T-helper 1 cell (primary cell): ENCODE results near the gene RAG2.
"Not testable (repeated sequence)": the region's sequence is repeated elsewhere in the genome, so short reads cannot be mapped to it uniquely, and the experiment has no call there.

Experiments
- DNase-seq, 5 donors: peaks; one replicate each; pipeline ENCODE4 v3.0.0-alpha.2; 2012 to 2020

The RAG2 gene

DNA sequence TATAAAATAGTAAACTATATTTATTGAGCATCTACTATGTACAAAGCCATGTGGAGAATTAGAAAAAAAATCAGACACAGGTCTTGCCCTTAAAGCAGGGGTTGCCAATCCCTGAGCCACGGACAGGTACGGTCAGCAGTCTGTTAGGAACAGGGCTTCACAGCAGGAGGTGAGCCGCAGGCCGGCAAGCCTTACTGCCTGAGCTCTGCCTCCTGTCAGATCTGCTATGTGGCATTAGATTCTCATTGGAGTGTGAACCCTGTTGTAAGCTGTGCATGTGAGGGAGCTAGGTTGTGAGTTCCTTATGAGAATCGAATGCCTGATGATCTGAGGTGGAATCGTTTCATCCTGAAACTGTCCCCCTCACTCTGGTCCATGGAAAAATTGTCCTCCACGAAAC, 2.1 kb upstream of the RAG2 start:
- DNase-seq = no peak

DNA sequence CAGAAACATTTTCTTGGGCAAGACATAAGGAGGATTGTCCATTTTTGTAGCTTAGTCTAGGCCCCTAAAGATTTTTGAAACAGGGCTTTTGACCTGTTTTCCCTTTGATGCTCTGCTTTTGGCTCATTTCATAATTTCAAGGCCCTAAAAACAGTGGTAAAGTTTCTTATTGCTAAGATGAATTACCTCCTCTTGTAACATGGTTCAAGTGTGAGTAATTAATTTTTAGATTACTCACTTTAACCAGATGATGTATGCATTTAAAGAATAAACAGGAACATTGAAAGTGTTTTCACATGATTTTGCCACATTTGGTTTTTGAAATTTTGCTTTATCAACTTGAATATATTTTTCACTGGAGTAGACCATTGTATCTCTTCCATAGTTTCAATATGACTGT, 1.2 kb downstream of the RAG2 start:
- DNase-seq = no peak

DNA sequence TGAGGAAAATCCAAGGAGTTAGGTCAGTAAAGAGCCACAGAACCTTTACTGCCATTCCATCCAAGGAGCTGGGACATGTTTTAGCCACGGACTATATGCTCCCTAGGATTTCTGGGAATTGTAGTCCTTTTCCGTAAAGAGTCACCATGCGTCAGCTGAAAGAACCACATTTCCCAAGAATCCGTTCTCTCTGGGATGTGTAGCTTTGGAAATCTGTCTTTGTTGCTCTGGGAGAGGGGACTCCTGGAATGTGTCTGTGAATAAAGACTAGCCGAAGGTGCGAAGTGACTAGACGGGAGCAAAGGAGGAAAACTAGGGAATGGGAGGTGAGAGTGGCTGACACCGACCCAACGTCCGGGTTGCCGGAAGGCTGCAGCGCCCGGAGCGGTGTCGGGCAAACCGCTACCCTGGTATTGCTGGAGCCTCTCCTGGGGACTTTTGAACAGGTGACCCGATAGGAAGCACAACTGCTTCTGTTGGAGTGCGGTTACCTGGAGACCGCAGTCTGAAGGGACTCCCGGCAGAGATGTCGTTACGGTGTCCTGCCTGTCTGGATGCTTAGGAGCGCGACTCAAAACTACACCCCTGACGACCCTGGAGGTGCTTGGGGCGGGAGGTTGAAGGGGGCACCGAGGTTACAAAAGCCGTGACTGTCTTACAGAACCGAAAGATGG, 3.6 kb downstream of the RAG2 start, which contains the start of gene IFTAP:
IFTAP (plus strand) TSS at position 187 of the 674 bp plus-strand sequence. CDS start 15,602 bp downstream, outside the sequence.
- DNase-seq = peak in 1 of 5 donors; percentile 33

DNA sequence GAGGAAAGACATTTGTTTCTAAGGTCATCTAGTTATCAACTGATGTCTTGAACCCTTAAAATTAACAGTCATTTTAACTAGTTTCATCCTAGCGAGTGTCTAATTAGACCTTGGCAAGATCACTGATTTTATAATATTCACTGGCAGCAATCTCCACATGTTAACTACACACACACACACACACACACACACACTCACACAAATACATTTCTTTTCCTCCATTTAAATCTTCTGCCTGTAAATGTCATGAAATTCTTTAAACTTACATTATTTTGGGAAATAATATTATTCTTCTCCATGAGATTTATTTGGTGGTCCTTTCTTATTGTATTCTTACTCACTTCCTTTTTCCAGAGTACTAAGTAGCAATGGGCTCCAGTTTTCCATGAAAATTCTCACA, 6.6 kb downstream of the RAG2 start:
- DNase-seq = no peak

DNA sequence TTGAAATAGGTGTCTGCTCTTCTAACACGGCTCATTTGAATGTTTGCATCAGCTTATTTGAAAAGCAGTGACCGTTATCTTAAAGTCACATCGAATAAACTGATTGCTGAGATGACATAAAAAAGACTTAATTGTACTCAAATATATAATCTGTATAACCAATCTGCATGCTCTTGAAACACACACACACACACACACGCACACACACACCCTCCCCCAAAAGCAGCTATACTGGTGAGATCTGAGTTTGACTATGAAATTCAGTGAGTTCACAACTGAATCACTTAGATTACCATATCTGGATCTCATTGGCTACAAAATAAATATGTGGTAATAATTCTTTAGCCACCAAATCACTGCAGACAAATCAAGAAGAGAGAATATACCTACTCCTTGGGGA, 7.5 kb downstream of the RAG2 start:
- no peak for DNase-seq

DNA sequence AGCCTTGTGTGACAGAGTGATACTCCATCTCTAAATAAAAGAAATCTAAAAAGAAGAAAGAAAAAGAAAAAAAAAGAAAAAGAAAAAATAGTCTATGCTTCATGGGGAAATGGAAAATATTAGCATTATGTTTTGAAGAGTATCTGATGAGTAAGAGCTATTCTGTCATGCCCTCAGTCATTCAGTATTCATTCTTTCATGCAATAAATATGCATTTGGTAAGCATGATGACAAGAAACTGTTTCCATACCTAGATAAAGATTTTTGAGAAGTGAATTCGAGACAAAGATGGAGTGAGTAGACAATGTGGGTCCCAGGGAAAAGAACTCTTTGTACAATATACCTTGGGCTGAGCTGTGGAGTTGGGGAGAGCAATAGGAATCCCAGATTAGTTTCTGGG, 9.9 kb downstream of the RAG2 start:
- no peak for DNase-seq

DNA sequence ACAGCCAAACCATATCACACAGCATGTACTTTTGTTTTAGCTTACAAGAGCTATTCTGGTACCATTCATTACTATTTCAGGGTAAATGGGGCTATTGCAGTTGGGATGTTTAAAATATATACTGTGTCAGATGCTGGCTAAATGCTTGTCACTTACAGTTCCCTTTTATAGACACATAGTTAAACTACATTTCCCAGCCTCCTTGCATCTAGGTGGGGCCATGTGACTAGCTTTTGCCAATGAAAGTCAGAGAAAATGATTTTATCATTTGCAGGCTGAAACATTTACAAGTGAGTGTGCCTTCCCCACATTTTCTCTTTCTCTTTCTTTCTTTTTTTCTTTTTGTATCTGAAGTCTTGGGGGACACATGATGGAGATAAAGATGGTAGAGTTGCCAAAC, 11.5 kb downstream of the RAG2 start:
- no peak for DNase-seq

DNA sequence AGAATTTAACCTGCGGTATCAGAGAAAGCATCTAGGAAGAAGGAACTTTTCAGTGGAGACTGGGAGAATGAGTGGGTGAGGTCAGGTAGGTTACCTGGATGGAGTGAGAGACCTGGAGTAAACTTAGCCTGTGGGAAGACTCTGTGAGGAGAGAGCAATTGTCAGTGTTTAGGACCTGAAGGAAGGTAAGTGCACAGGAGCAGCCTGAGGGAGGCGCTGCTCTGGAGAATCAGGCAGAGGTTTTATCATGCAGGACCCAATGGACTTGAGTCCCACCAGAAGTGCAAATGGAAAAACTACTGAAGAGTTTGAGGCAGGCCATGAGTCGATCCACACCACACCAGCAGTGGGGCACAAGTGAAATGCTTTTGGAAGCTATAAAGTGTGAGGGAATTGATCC, 14.4 kb downstream of the RAG2 start:
- no peak for DNase-seq

DNA sequence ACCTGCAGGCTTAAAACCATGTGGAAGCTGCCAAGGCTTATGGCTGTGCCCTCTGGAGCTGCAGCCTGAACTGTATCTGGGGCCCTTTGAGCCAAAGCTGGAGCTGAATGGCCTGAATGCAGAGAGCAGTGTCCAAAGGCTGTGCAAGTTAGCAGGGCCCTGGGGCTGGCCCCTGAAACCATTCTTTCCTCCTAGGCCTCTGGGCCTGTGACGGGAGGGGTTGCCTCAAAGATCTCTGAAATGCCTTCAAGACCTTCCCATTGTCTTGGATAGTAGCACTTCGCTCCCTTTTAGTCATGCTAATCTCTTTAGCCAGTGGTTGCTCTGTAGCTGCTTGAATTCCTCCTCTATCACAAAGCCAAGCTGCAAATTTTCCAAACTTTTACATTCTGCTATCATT, 16.5 kb downstream of the RAG2 start:
- DNase-seq = no peak

DNA sequence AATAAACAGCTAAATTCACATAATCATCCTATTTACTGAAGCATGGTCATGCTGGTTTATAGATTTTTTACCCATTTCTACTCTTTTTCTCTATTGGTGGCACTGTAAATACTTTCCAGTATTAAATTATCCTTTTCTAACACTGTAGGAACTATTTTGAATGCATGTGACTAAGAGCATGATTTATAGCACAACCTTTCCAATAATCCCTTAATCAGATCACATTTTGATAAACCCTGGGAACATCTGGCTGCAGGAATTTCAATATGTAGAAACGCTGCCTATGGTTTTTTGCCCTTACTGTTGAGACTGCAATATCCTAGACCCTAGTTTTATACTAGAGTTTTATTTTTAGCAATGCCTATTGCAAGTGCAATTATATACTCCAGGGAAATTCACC, 19.6 kb downstream of the RAG2 start:
- no peak for DNase-seq

DNA sequence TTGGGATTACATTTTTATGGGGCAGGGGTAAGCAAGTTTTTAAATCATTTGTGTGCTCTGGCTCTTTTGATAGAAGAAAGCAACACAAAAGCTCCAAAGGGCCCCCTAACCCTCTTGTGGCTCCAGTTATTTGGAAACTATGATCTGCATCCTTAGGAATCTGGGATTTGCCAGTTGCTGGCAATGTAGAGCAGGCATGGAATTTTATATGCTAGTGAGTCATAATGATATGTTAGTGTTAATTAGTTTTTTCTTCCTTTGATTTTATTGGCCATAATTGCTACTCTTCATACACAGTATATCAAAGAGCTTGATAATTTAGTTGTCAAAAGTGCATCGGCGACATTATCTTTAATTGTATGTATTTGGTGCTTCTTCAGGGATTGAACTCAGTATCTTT, 20.2 kb downstream of the RAG2 start:
- no peak for DNase-seq

DNA sequence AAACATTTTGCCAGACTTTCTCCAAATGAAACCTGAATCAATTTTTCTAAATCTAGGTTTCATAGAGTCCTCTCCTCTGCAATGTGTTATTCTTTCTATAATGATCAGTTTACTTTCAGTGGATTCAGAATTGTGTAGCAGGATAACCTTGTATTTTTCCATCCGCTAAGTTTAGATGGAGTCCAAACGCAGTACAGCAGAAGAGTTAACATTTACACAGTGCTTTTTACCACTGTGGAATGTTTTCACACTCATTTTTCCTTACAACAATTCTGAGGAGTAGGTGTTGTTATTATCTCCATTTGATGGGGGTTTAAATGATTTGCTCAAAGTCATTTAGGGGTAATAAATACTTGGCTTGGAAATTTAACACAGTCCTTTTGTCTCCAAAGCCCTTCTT, 20.7 kb downstream of the RAG2 start:
- no peak for DNase-seq

DNA sequence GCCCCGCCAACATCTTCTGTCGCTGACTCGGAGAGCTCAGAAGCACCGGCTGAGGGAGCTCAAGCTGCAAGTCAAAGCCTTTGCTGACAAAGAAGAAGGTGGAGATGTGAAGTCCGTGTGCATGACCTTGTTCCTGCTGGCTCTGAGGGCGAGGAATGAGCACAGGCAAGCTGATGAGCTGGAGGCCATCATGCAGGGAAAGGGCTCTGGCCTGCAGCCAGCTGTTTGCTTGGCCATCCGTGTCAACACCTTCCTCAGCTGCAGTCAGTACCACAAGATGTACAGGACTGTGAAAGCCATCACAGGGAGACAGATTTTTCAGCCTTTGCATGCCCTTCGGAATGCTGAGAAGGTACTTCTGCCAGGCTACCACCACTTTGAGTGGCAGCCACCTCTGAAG, 23.6 kb downstream of the RAG2 start:
- no peak for DNase-seq

DNA sequence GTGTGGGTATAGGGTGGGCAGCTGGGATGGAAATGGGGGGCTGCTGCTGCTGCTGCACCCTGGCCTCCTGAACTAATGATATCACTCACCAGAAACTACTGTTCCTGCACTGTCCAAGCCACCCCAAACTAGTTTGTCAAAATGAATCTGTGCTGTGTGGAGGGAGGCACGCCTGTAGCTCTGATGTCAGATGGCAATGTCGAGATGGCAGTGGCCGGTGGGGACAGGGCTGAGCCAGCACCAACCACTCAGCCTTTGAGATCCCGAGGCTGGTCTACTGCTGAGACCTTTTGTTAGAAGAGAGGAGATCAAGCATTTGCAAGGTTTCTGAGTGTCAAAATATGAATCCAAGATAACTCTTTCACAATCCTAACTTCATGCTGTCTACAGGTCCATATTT, 28.9 kb downstream of the RAG2 start:
- no peak for DNase-seq

DNA sequence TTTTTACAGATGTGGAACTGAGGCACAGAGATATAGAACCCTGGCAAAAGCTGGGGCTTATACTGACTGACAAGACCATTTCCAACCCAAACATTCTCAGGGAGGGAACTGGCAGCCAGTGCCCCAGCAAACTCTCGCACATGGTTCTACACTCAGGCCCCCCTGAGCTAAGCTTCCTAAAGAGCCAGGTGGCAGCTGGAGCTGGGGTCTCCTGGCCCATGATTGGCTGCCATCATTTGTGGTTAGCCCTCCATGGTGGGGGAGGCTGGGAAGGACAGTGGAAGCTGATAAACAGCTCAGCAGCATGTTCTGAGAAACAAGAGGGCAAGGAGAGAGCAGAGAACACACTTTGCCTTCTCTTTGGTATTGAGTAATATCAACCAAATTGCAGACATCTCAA, 30.3 kb downstream of the RAG2 start, which contains the start of gene RAG1:
RAG1 (plus strand) TSS at position 314 of the 400 bp plus-strand sequence. CDS start 5,298 bp downstream, outside the sequence.
- DNase-seq = no peak

DNA sequence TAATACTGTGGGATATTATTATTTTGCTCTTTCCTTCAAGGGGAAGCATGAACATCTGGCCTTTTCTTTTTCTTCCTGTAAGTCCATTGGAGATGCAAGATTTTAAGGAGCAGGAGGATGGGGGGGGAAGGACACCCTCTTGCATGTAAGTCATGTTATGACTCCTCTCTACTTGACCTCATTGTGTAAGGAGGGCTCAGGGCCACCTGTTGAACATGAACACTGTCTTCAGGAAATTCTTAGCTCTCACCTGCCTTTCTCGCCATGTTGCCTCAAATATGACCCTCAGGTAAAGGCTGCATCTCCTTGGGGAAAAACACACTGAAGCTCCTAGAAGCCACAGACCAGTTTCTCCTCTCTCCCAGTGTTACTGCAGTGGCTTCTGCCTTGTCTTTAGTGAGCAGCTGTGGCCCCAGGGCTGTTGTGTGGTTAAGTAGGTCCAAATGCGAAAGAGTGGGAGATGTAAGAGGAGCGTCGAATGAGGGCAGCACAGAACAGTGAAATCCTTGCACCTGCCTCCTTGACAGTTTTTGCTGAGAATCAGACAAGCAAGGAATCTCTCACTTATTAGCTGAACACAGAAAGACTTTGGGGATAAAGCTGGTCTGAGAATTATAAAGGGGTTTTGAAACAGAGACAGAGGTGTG, 31.5 kb downstream of the RAG2 start:
- no peak for DNase-seq

DNA sequence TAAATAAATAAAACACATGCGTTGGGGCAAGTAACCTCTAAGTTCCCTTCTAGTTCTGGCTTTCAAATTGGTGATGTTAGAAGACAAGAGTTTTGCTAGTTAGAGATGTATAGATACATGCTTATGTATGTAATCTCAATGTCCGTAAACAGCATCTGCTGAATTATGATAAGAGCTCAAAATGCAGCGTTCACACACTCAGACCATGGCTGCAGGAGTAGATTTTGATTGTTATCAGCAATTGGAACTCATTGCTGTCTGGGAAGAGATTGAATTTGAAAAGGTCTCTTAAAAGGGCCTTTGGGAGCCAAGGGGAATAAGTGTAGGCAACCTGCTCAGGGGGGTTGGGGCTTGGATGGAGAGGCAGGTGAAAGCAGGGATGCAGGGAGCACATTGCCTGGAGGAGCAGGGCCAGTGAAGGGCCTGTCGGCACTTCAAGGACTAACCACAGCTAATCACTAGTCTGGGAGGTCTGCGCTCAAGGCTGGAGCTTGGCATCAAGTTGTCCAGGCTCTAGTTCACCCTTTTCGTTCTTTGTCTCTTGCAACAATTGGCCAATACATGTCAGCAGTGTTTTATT, 32.9 kb downstream of the RAG2 start:
- no peak for DNase-seq

DNA sequence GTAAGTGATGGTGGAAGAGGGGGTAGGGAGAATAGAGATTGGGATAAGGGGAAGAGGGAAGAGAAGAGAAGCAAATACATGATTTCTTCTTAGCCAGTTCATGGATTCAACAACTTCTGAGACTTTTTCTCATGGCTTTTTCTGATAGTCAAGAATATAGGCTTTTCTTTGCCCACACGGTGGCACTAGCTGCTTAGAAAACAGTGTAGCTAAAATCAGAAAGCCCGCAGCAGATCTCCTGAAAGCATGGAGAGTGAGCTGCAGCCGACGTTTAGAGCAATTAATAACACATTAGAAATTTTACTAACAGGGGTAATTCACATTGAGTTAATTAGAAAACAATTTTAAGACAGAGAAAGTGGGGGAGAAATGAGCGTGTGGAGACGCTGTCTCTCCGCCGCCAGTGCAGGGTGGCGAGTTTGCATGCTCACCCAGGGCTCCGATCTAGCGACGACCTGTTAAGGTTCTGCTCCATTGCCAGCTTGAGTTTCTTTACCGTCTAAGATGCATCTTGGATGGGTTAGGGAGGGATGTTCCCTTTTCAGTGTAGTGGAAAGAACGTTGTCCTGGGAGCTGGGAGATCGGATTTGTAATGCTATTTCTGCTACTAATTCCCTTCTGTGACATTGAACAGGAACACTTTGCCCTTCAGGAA, 33.5 kb downstream of the RAG2 start:
- DNase-seq = peak in 4 of 5 donors; percentile 14 to 34 (median 23)

DNA sequence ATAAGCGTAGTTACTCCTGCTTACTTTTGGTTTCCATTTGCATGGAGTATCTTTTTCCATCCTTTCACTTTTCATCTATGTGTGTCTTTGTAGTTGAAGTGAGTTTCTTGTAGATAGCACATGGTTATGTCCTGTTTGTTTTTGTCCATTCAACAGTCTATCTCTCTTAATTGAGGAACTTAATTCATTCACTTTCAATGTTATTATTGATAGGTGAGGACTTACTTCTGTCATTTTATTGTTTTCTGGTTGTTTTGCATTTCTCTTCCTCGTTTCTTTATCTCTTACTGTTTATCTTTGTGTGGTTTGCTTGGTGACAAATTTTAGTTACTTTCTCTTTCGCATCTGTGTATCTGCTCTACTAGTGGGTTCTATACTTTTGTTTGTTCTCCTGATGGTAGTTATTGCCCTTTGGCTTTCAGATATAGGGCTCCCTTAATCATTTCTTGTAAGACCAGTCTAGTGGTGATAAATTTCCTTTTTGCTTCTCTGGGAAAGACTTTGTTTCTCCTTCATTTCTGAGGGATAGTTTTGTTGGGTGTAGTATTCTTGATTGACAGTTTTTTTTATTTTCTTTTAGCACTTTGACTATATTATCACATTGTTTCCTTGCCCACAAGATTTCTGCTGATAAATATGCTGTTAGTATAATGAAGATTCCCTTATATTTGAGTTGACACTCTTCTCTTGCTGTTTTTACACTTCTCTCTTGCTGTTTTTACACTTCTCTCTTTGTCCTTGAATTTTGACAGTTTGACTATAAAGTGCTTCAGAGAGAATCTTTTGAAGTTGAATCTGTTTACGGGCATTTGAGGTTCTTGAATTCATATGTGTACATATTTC, 39.2 kb downstream of the RAG2 start:
- DNase-seq = peak in 1 of 5 donors; percentile 55

DNA sequence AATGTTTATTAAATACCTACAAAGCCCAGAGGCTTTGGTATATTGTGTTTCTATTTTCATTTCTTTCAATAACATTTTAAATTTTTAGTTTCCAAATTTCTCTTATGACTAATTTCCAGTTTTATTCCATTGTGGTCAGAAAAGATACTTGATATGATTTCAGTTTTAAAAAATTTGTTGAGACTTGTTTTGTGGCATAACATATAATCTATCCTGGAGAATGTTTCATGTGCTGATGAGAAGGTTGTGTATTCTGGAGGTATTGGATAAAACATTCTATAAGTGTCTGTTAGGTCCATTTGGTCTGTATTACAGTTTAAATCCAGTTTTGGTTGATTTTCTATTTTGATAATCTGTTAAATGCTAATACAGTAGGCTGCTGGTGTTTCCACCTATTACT, 40.0 kb downstream of the RAG2 start:
- DNase-seq = no peak

DNA sequence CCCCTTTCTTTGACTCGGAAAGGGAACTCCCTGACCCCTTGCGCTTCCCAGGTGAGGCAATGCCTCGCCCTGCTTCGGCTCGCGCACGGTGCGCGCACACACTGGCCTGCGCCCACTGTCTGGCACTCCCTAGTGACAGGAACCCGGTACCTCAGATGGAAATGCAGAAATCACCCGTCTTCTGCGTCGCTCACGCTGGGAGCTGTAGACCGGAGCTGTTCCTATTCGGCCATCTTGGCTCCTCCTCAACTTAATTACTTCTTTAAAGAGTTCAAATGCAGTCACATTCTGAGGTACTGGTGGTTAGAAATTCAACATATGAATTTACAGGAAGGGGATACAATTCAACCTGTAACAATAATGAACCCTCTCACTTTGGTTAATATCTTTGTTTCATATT, 40.6 kb downstream of the RAG2 start:
- not testable (repeated sequence) for DNase-seq

DNA sequence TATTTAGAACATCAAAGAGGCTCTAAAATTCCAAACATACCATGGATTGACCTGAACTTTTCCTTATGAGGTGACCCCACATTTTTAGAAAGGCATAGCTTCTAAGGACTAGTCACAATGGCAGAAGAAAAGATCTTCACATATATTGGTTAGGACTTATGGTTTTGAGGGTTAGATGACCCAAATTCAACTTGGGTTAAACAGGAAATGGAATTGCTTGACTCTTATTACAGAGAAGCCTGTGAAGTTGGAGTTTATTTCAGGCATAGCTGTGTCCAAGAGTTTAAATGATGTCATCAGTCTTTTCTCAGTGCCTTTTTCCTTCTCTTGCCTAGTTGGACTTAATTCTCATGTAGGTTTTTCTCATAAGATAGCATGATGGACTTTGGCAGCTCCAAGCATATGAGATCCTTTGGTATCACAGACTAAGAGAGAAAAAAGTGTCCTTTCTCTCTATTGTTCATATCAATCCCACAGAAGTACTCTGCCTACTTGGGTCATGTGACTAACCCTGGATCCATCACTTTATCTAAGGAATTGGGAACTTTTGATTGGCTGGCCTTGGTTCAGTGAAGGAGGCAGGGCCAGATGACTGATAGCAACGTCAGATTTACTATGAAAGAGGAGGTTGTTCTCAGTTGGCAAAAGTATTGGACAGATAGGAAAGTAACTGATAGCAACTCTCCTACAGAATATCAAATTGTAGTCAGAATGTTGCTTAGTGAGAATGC, 47.5 kb downstream of the RAG2 start:
- DNase-seq = no peak
